H54 (cell line): ENCODE measurements around the gene TAF5L.
"Not testable (repeated sequence)": the region's sequence is repeated elsewhere in the genome, so short reads cannot be mapped to it uniquely, and the experiment has no call there.

Experiments
- DNase-seq: peaks from one replicate; pipeline ENCODE4 v3.0.0; 2011; ENCODE audit warnings: low spot score, mixed read lengths; ENCODE audit not compliant: insufficient read length
- FAIRE-seq: peaks from 3 replicates; lab custom pipeline; 2011; peaks lifted over from hg19 to GRCh38; lab: Jason Lieb, UNC
- POLR2A ChIP-seq: IDR thresholded peaks from 2 replicates; pipeline ENCODE4 v1.6.1; 2011; ENCODE audit warnings: low read depth, mild to moderate bottlenecking, low read length

Gene TAF5L

GRCh38 chr1:229603371-229604005 is 22.4 kb downstream of the TAF5L start:
- FAIRE-seq = no peak
- no peak for DNase-seq
- TF ChIP-seq POLR2A = no peak

- no peak for DNase-seq
- no peak for TF ChIP-seq POLR2A
- FAIRE-seq = no peak
Observed at GRCh38 chr1:229600229-229600628, 25.7 kb downstream of the TAF5L start.

GRCh38 chr1:229599218-229599954 is 26.5 kb downstream of the TAF5L start:
- TF ChIP-seq POLR2A = no peak
- DNase-seq (no peak), FAIRE-seq (no peak)

- no peak for FAIRE-seq
- no peak for DNase-seq
- TF ChIP-seq POLR2A = no peak
Observed at GRCh38 chr1:229597877-229598276, 28.0 kb downstream of the TAF5L start.

- TF ChIP-seq POLR2A = no peak
- FAIRE-seq (no peak), DNase-seq (no peak)
Observed at GRCh38 chr1:229596925-229597699, 28.8 kb downstream of the TAF5L start.

GRCh38 chr1:229595876-229596275 is 30.0 kb downstream of the TAF5L start:
- FAIRE-seq, DNase-seq: not testable (repeated sequence)

GRCh38 chr1:229594227-229595008 is 31.5 kb downstream of the TAF5L start:
- no peak for TF ChIP-seq POLR2A
- DNase-seq = no peak
- no peak for FAIRE-seq

- no peak for TF ChIP-seq POLR2A
- FAIRE-seq (no peak), DNase-seq (no peak)
Observed at GRCh38 chr1:229593800-229594199, 32.1 kb downstream of the TAF5L start.

GRCh38 chr1:229590119-229590518 is 35.8 kb downstream of the TAF5L start:
- no peak for TF ChIP-seq POLR2A
- FAIRE-seq = no peak
- no peak for DNase-seq

GRCh38 chr1:229585338-229585737 is 40.6 kb downstream of the TAF5L start:
- FAIRE-seq (no peak), DNase-seq (no peak)
- TF ChIP-seq POLR2A = no peak

- no peak for TF ChIP-seq POLR2A
- FAIRE-seq (no peak), DNase-seq (no peak)
Observed at GRCh38 chr1:229582715-229583114, 43.2 kb downstream of the TAF5L start.

- no peak for TF ChIP-seq POLR2A
- FAIRE-seq (no peak), DNase-seq (no peak)
Observed at GRCh38 chr1:229582011-229582694, 43.8 kb downstream of the TAF5L start.

GRCh38 chr1:229581485-229581884 is 44.4 kb downstream of the TAF5L start:
- FAIRE-seq (no peak), DNase-seq (no peak)
- TF ChIP-seq POLR2A = no peak
